GM10847 (cell line): Measurements from ENCODE around the gene CDH6.

Experiments
- POLR2A ChIP-seq: IDR thresholded peaks from 2 replicates; pipeline ENCODE4 v1.6.1; 2011; ENCODE audit not compliant: insufficient read length; ENCODE audit errors: extremely low read depth

Gene CDH6

GRCh38 chr5:31226651-31227050 lies 33.2 kb downstream of the CDH6 start:
- TF ChIP-seq POLR2A: no peak

- TF ChIP-seq POLR2A: no peak
Observed at GRCh38 chr5:31229266-31229665, 35.8 kb downstream of the CDH6 start.

- no peak for TF ChIP-seq POLR2A
Observed at GRCh38 chr5:31231177-31231838, 37.8 kb downstream of the CDH6 start.

GRCh38 chr5:31232273-31232888 lies 38.9 kb downstream of the CDH6 start:
- no peak for TF ChIP-seq POLR2A

GRCh38 chr5:31235381-31235780 lies 41.9 kb downstream of the CDH6 start:
- no peak for TF ChIP-seq POLR2A

GRCh38 chr5:31236339-31236738 lies 42.9 kb downstream of the CDH6 start:
- TF ChIP-seq POLR2A: no peak

GRCh38 chr5:31237174-31237573 lies 43.7 kb downstream of the CDH6 start:
- TF ChIP-seq POLR2A: no peak

- no peak for TF ChIP-seq POLR2A
Observed at GRCh38 chr5:31238497-31238896, 45.0 kb downstream of the CDH6 start.

GRCh38 chr5:31244921-31245320 lies 51.4 kb downstream of the CDH6 start:
- no peak for TF ChIP-seq POLR2A

GRCh38 chr5:31247381-31247780 lies 53.9 kb downstream of the CDH6 start:
- TF ChIP-seq POLR2A: no peak

GRCh38 chr5:31250201-31250600 lies 56.7 kb downstream of the CDH6 start:
- TF ChIP-seq POLR2A: no peak

- no peak for TF ChIP-seq POLR2A
Observed at GRCh38 chr5:31251032-31251431, 57.5 kb downstream of the CDH6 start.

GRCh38 chr5:31255041-31255440 lies 61.6 kb downstream of the CDH6 start:
- no peak for TF ChIP-seq POLR2A

- no peak for TF ChIP-seq POLR2A
Observed at GRCh38 chr5:31268256-31268655, 74.8 kb downstream of the CDH6 start.

GRCh38 chr5:31268686-31269085 lies 75.2 kb downstream of the CDH6 start:
- no peak for TF ChIP-seq POLR2A

GRCh38 chr5:31269259-31269658 lies 75.8 kb downstream of the CDH6 start:
- no peak for TF ChIP-seq POLR2A

- no peak for TF ChIP-seq POLR2A
Observed at GRCh38 chr5:31270396-31270795, 76.9 kb downstream of the CDH6 start.
